SIG-M5 treated with dmso at 0.1 percent for 504 hours (cell line): ENCODE data around the gene GMEB2.
A peak's percentile ranks its signal among the peaks of the same experiment; 100 is the strongest.
"Not testable (repeated sequence)": the region's sequence is repeated elsewhere in the genome, so short reads cannot be mapped to it uniquely, and the experiment has no call there.

Source experiments
- DNase-seq: peaks from one replicate; lab custom pipeline; 2025; ENCODE audit not compliant: unreplicated experiment; lab: John Stamatoyannopoulos, UW

Gene GMEB2

GRCh38 chr20:63617092-63617875, 9.6 kb downstream of the GMEB2 start:
- DNase-seq = no peak

- not testable (repeated sequence) for DNase-seq
These were observed 12.9 kb downstream of the GMEB2 start for GRCh38 chr20:63613863-63614594.

GRCh38 chr20:63612276-63612931, 14.5 kb downstream of the GMEB2 start:
- DNase-seq = peak; percentile 97

GRCh38 chr20:63611646-63612045, 15.3 kb downstream of the GMEB2 start:
- DNase-seq = no peak

GRCh38 chr20:63610581-63611435, 16.1 kb downstream of the GMEB2 start:
- no peak for DNase-seq

GRCh38 chr20:63606686-63607085, 20.2 kb downstream of the GMEB2 start:
- DNase-seq = no peak

- no peak for DNase-seq
These were observed 24.6 kb downstream of the GMEB2 start for GRCh38 chr20:63602321-63602720.

- DNase-seq = not testable (repeated sequence)
These were observed 25.2 kb downstream of the GMEB2 start for GRCh38 chr20:63601679-63602078.

- no peak for DNase-seq
These were observed 27.4 kb downstream of the GMEB2 start for GRCh38 chr20:63599396-63600050.

GRCh38 chr20:63598479-63599395, 28.2 kb downstream of the GMEB2 start:
- no peak for DNase-seq

GRCh38 chr20:63597651-63598478, 29.0 kb downstream of the GMEB2 start:
- no peak for DNase-seq

GRCh38 chr20:63596423-63596822, 30.5 kb downstream of the GMEB2 start:
- no peak for DNase-seq

GRCh38 chr20:63595416-63596127, 31.3 kb downstream of the GMEB2 start:
- DNase-seq = no peak

- DNase-seq = no peak
These were observed 32.8 kb downstream of the GMEB2 start for GRCh38 chr20:63594043-63594561.

GRCh38 chr20:63592661-63593060, 34.2 kb downstream of the GMEB2 start:
- DNase-seq = no peak

- DNase-seq = no peak
These were observed 35.0 kb downstream of the GMEB2 start for GRCh38 chr20:63591786-63592355.

- no peak for DNase-seq
These were observed 35.8 kb downstream of the GMEB2 start for GRCh38 chr20:63591147-63591533.
